HG03571 (cell line): ENCODE results near the gene ZP3.
A peak's percentile ranks its signal among the peaks of the same experiment; 100 is the strongest.
"Not testable (repeated sequence)": the region's sequence is repeated elsewhere in the genome, so short reads cannot be mapped to it uniquely, and the experiment has no call there.

Experiments used
- ATAC-seq: cut with Tn5 transposase; IDR thresholded peaks from one replicate; pipeline ENCODE4 v1.9.1; 2021; ENCODE audit not compliant: unreplicated experiment

The ZP3 gene

GRCh38 chr7:76424413-76425111, at the start of gene ZP3:
ZP3 (plus strand) TSS chr7:76424950; CDS start chr7:76424965, 15 bp downstream.
- no peak for ATAC-seq

- no peak for ATAC-seq
Observed at GRCh38 chr7:76375251-76375650, 49.5 kb upstream of the ZP3 start.

DNA sequence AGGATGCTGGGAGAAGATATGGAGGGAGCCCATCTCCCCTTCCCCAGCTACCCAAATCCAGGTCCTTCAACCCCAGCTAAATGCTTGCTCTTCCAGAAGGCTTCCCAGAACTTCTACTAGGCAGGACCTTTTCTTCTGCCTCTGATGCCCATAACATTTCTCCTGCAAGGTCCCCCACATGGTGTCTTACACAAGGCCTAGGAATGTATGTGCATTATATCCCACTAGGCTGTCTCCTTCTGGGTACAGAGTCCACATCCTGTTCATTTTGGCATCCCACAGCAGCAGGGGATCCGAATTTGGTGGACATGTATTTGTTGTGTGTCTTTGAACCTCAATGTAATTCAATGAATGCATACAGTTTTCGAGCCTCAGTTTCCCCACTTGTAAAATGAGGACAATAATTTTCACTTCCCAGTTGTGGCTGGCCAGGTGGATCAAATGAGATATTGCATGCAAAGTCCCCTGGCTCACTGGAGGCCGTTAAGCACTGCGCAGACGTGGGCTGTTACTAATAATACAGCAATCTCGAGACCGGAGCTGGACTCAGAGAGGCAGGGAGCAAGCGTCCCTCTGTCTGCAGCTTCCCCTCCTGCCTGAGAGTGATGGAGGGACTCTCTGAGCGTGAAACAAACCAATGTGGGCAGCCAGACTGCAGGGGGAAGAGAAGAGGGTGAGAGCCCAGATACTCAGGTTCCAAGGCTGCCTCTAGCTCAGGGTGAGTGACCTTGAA, 47.4 kb upstream of the ZP3 start:
- no peak for ATAC-seq

- ATAC-seq, result no peak
Observed at GRCh38 chr7:76380623-76380966, 44.2 kb upstream of the ZP3 start.

GRCh38 chr7:76381814-76382213, 42.9 kb upstream of the ZP3 start:
- ATAC-seq, result no peak

GRCh38 chr7:76383089-76383944, 41.4 kb upstream of the ZP3 start:
- ATAC-seq, result no peak

DNA sequence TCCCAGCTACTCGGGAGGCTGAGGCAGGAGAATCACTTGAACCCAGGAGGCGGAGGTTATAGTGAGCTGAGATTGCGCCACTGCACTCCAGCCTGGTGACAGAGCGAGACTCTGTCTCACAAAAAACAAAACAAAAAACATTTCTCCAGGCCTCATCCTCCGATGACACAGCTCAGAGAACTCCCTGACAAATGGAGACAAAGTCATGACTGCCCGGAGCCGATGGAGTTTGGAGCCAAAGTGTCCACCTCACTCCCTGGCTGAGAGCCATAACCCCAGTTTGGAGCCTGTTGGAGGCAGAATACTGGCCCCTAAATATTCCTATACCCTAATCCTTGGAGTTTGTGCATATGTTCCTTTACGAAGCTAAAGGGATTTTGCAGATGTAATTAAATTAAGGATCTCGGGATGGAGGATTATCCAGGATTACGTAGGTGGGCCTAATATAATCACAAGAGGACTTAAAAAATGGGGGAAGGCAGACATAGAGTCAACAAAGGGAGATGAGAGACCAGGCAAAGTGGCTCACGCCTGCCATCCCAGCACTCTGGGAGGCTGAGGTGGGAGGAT, 38.0 kb upstream of the ZP3 start:
- no peak for ATAC-seq

- not testable (repeated sequence) for ATAC-seq
Observed at GRCh38 chr7:76387789-76388188, 37.0 kb upstream of the ZP3 start.

DNA sequence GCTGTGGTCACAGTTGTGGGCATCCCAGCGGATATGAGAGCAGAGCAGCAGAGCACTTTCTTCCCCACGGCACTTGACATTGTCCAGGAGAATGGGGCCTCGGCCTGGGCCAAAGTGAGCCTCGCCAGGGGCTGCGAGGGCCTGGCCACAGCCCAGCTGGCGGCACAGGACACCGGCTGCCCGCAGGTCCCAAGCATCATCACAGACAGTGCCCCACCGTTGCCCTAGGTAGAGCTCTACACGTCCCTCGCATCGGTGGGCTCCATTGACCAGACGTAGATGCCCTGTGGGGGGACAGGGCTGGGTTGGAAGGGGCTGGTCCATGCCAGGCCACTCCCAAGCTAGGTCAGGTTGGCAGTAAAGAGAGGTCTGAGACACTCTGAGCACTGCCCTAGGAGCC, 34.7 kb upstream of the ZP3 start:
- no peak for ATAC-seq

DNA sequence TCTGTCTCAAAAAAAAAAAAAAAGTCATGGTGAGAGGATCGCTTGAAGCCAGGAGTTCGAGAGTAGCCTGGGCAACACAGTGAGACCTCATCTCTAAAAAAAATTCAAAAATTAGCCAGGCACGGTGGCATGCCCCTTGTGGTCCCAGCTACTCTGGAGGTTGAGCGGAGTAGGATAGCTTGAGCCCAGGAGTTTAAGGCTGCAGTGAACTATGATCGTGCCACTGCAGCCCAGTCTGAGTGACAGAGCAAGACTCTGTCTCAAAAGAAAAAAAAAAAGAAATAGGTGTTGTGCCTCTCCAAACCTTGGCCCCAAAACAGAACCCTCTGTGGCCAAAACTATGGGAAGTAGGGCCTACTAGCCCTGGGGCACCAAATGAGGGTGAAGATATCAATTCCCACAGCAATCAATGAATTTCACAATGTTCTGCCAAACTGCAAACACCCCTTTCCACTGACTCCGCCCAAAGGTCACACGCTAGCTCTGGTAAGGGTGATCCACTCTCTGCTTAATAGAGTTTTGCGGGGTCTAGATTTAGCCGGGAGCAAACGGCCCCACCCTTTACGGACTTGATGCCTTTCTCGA, 32.1 kb upstream of the ZP3 start:
- ATAC-seq, result no peak

- peak; percentile 72 for ATAC-seq
Observed at GRCh38 chr7:76393116-76394031, 31.4 kb upstream of the ZP3 start.

- no peak for ATAC-seq
Observed at GRCh38 chr7:76394957-76395356, 29.8 kb upstream of the ZP3 start.

DNA sequence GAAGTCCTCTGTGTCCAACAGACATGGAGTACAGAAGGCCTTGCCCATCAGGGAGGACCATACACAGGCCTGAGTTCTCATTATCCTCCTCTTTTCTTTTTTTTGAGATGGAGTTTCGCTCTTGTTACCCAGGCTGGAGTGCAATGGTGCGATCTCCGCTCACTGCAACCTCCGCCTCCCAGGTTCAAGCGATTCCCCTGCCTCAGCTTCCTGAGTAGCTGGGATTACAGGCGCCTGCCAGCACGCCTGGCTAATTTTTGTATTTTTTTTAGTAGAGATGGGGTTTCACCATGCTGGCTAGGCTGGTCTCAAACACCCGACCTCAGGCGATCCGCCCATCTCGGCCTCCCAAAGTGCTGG, 29.2 kb upstream of the ZP3 start:
- not testable (repeated sequence) for ATAC-seq

- ATAC-seq, result no peak
Observed at GRCh38 chr7:76395965-76396726, 28.6 kb upstream of the ZP3 start.

DNA sequence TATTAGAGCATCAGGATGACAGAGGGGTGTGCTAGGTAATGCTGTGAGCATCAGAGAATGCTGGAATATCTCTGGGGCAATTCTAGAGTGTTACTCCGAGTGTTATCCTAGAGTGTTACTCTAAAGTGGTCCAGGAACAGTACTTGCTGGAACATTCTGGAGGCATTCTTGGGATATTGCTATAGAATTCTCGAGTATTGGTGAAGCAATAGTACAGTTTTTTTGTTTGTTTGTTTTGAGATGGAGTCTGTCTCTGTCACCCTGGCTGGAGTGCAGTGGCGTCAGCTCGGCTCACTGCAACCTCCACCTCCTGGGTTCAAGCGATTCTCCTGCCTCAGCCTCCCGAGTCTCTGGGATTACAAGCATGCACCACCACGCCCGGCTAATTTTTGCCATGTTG, 27.9 kb upstream of the ZP3 start:
- ATAC-seq, result no peak

DNA sequence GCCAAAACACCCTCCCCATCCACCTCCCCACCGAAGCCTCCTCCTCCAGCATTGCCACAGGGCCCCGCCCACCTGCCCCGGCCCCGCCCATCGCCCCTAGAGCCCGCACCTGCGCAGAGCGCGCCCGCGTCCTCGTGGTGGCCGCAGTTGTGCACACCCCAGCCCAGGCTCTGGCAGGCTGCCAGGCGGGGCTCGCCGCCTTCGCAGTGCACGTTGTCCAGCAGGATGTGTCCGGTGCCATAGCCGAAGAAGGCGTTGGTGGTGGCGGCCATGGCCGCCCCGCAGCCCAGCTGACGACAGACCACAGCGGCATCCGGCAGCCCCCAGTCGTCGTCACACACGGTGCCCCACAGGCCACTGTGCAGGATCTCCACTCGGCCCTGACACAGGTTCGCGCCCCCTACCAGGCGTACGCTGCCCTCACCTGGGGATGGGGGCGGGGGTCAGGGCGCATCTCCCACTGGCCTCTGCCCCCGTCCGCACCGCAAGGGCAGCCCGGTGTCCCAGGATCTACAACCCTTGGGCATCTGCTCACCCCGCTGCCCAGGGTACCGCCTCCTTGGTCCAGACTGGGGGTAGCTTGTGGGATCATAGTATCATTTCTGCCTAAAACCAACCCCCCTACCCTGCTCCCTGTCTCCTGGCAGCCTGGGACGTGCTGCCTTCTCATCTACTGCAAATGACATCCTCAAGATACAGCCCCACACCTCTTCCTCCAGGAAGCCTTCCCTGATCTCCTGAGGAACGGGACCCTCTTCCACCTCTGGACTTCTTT, 27.2 kb upstream of the ZP3 start:
- ATAC-seq, result no peak

DNA sequence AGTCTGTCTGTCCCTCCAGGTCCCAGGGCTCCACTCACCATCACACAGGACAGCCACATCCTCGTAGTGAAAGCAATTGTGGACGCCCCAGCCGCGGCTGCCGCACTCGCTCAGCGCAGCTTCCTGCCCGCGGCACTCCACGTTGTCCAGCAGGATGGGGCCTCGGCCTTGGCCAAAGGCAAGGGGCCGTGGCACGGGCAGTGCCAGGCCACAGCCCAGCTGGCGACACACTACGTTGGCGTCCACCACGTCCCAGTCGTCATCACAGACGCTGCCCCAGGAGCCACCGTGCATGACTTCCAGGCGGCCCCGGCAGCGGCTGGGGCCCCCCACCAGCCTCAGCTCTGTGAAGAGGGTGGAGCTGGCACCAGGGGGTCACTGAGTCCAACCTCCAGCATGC, 24.5 kb upstream of the ZP3 start:
- ATAC-seq, result no peak

DNA sequence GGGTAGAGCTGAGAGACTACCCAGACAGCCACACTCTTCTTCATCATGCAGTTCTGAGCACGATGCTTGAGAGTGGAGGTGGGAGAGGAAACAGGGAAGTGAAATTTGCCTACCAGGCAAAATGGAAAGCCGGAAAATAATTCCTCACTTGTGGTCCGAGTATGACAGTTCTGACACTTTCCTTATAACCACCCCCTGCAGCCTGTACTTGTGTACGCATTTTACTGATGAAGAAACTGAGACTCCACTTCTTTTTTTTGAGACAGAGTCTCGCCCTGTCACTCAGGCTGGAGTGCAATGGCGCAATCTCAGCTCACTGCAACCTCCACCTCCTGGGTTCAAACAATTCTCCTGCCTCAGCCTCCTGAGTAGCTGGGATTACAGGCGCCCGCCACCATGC, 21.7 kb upstream of the ZP3 start:
- ATAC-seq, result not testable (repeated sequence)
